MG63 (cell line): Measurements from ENCODE around the gene AKT2. TPM values are rescaled to one million over a fixed set of nuclear protein-coding genes. Genes with fewer than 3 reads are reported as not detected.
"Not testable (repeated sequence)": the region's sequence is repeated elsewhere in the genome, so short reads cannot be mapped to it uniquely, and the experiment has no call there.

ENCODE experiments used
- DNase-seq: peaks from one replicate; pipeline ENCODE4 v3.0.0-alpha.2; 2020
- H3K27me3 ChIP-seq: fragments of 250-450 bp; sonication (Bioruptor Pico); 2 replicates; pipeline ENCODE4 v1.5.1; 2020; ENCODE audit warnings: mild to moderate bottlenecking, moderate library complexity
- H3K36me3 ChIP-seq: fragments of 250-450 bp; sonication (Bioruptor Pico); 2 replicates; pipeline ENCODE4 v1.5.1; 2020; ENCODE audit warnings: mild to moderate bottlenecking, moderate library complexity
- H3K4me3 ChIP-seq: fragments of 250-450 bp; sonication (Bioruptor Pico); 2 replicates; pipeline ENCODE4 v1.5.1; 2020; ENCODE audit warnings: mild to moderate bottlenecking, moderate library complexity
- H3K9me3 ChIP-seq: fragments of 250-450 bp; sonication (Bioruptor Pico); 2 replicates; pipeline ENCODE4 v1.5.1; 2020; ENCODE audit warnings: mild to moderate bottlenecking, moderate library complexity
- total RNA-seq: library from RNA; depleted of rRNA; stranded (reverse); fragments of >200 nt; shearing (Covaris generic); gene quantifications from 2 replicates; pipeline ENCODE4 v1.2.3, GENCODE V29; 2014; ENCODE audit warnings: low replicate concordance; rRNA removed

AKT2 gene
- 104 and 131 TPM in 2 replicates for total RNA-seq

DNA sequence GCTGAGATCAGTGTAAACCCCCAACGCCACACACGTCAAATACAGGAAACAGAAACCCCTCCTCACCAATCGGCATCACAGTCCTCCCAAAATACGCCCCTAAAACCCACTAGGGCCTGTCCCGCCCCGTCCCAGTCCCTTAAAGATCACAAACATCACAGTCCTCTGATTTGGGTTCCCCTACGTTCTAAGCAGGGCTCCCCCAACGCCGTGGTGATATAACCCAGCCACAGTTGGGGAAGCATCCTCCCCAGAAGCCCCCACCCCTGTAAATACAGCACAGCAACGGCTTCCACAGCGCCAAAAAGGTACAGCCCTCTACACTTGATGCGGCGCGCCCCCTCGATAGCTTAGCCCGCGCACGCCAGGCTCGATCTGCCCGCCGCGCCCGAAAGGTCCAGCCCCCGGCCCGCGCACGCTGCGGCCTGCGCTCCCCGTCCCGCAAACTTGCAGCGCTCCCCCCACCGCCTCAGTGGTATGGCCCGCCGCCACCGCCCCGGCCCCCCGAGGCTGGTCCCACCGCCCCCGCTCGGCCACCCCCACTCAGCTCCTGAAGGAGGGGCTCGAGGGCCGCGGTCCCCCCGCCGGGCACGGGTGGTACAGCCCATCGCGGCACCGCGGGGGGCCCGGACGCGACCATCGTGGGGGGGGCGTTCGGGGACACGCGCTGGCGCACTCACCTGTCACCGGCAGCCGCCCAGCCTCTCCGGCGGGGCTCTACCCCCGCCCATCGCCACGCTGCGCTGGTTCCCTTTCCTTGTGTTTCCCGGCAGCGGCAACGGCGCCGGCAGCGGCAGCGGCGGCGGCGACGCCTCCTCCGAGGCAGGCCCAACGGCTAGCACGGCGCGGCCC lies at the start of gene AKT2:
Gene AKT2 (minus strand): TSS at position 845 of the 852 bp plus-strand sequence. CDS start 20,078 bp downstream, outside the sequence.
- Histone ChIP-seq H3K27me3 (no peaks in the 10 kb centered on the region), H3K9me3 (no peaks in the 10 kb centered on the region), H3K4me3 (peak within 1 kb of the TSS; percentile 96), H3K36me3 (peaks cover 25% of the 10 kb centered on the region)
- peak; percentile 80 for DNase-seq

DNA sequence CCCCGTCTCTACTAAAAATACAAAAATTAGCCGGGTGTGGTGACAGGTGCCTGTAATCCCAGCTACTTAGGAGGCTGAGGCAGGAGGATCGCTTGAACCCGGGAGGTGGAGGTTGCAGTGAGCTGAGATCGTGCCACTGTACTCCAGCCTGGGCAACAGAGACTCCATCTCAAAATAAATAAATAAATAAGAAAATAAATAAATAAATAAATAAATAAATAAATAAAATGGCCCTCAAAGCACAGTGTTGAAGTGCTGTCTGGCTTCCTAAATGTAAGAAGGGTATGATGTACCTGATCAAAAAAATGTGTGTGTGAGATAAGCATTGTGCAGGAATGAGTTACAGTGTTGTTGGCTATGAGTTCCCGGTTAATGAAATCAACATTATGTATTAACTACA lies 47.9 kb upstream of the AKT2 start:
- H3K4me3 ChIP-seq, DNase-seq, H3K9me3 ChIP-seq, H3K27me3 ChIP-seq: not testable (repeated sequence)
- H3K36me3 ChIP-seq = peaks cover 59% of the 10 kb centered on the region

DNA sequence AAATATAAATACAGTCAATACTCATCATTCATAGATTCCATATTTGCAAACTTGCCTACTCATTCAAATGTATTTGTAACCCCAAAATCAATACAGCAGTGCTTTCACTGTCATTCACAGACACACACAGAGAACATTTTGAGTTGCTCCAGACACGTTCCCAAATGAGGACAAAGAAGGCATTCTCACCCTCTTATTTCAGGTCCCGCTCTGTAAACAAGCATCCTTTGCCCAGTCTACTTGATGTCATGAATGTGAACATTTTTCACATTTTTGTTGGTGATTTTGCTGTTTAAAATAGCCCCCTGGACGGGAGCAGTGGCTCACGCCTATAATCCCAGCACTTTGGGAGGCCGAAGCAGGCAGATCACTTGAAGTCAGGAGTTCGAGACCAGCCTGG lies 47.5 kb upstream of the AKT2 start:
- H3K36me3 ChIP-seq = peaks cover 63% of the 10 kb centered on the region
- H3K9me3 ChIP-seq = no peaks in the 10 kb centered on the region
- no peak for DNase-seq
- no peak overlapping the region for H3K4me3 ChIP-seq
- no peaks in the 10 kb centered on the region for H3K27me3 ChIP-seq

DNA sequence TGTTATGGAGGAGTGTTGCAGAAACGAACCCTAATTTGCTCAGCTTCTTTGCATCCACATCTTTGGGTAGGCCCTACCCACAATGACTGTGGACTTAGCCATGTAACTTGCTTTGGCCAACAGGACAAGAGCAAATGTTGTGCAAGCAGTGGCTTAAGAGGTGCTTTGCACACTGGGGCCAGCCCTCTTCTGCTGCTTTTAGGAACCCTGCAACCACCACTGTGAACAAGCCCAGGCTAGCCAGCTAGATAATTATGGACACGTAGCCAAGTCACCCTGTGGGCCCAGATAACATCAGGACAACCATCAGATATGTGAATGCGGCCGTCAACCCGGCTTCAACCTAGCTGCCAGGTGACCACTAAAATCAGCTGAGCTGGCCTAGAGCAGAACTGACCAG lies 45.9 kb upstream of the AKT2 start:
- Histone ChIP-seq H3K9me3 (no peaks in the 10 kb centered on the region), H3K36me3 (peaks cover 68% of the 10 kb centered on the region), H3K27me3 (no peaks in the 10 kb centered on the region), H3K4me3 (no peak overlapping the region)
- no peak for DNase-seq

DNA sequence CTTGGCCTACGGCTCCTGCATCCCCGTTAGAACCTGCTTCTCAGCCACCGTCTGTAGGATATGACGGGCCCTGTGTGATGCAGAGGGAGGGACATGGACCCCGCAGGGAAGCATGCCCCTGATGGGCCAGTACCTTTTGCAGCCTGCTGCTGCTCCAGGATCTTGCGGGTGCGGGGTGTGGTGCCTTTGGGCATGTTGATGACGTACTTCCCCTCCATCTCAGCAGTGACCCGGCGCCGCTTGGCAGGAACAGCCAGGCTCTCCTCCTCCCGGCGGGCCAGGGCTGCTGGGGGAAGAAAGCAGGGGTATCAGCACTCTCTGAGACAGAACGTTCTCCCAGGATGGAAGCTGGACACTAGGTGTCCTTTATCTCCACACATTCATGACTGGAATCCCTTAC lies 41.1 kb upstream of the AKT2 start:
- H3K27me3 ChIP-seq = no peaks in the 10 kb centered on the region
- H3K4me3 ChIP-seq = no peak overlapping the region
- no peaks in the 10 kb centered on the region for H3K9me3 ChIP-seq
- DNase-seq = no peak
- peaks cover 74% of the 10 kb centered on the region for H3K36me3 ChIP-seq

DNA sequence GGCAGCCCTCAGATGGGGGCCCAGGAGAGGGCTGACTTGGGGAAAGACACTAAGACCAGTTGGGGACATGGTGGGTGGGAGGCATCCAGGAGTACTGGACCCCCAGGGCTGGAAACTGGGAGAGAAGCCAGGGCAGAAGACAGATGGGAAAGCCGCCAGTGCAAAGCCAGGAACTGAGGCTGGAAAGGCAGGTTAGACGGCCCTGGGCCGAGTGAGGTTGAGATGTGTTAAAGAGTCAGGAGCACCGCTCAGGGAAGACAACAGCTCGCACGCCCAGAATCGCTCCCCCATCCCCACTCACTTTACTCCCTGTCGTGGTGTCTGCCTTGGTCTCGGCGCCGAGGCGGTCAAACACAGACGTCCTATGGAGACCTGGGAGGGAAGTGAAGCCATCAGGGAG lies 38.6 kb upstream of the AKT2 start:
- Histone ChIP-seq H3K9me3 (no peaks in the 10 kb centered on the region), H3K4me3 (no peak overlapping the region), H3K27me3 (no peaks in the 10 kb centered on the region), H3K36me3 (peaks cover 69% of the 10 kb centered on the region)
- DNase-seq = no peak

DNA sequence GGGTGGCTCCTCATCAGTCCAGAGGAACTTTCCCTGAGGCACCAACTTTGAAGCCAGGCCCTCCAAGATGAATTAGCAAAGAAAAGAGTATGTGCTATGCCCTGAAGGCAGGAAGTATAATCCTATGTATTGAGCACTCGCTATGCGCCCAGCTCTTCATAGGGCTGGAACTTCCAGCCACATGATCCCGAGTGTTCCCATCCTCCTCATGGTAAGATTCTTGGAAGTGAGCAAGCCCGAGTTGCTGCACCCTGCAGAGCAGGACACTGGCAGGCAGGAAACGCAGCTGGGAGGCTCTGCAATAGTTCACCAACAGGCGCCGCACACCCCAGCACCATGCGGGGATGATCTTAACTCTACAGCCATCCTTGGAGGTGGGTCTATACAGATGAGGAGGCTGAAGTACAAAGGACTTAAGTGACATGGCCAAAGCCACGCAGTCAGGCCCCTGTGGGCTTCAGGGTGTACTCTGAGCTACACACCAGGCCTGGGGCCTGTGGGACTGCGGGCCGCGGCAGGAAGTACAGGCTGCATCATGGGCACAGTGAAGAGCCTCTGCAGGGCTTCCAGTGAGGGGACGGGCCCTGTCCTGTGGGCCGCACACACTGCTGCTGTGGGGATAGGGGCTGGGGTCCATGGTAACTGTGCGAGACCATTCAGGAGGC lies 37.9 kb upstream of the AKT2 start:
- Histone ChIP-seq H3K9me3 (no peaks in the 10 kb centered on the region), H3K27me3 (no peaks in the 10 kb centered on the region), H3K4me3 (no peak overlapping the region), H3K36me3 (peaks cover 70% of the 10 kb centered on the region)
- no peak for DNase-seq

DNA sequence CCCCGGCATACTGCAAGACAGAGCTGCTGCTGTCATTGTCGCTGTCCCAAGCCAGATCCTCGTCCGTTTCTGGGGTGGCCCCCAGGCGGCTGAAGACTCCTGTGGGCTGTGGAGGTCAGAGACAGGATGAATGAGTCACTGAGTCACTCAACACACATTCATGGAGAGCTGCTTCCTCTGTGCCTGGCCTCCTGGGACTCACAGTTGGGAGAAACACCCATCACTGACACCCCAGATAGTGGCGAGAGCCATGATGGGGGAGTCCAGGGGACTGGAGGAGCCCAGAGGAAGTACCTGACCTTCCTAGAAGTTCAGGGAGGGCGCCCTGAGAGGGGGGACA lies 37.1 kb upstream of the AKT2 start:
- no peak for DNase-seq
- H3K27me3 ChIP-seq = no peaks in the 10 kb centered on the region
- H3K9me3 ChIP-seq = no peaks in the 10 kb centered on the region
- H3K36me3 ChIP-seq = peaks cover 62% of the 10 kb centered on the region
- H3K4me3 ChIP-seq = no peak overlapping the region

DNA sequence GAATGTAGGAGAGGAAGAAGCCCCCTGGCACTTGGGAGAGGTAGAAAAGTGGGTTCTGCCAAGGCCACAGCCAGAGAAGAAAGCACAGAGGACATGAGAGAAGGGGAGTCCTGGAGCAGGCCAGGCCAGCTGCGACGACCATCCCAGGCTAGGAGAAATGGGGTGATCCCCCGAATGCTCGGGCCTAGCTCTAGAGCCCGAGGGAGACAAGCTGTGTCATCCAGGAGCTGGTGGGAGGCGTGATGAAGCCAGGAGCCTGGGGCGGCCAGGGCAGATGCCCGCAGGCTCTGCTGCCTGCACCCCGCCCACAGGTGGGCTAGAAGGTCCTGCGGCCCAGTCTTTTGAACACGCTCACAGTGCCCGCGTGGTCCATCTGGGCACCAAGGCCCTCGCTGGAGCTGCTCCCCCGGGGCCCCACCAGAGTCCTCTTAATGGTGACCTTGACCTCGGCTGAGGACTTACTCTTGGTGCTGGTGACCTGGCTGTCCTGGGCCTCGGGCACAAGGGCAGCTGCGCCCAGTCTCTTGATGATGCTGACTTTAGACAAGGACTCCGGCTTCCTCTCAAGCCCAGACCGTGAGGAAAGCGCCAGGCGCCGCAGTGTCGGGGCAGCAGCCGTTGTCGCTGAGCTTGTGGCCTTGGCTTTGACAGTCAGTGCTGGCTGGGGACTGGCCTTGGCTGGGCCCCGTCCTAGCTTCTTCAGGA lies 36.6 kb upstream of the AKT2 start:
- Histone ChIP-seq H3K9me3 (no peaks in the 10 kb centered on the region), H3K36me3 (peaks cover 62% of the 10 kb centered on the region), H3K27me3 (no peaks in the 10 kb centered on the region), H3K4me3 (no peak overlapping the region)
- no peak for DNase-seq

DNA sequence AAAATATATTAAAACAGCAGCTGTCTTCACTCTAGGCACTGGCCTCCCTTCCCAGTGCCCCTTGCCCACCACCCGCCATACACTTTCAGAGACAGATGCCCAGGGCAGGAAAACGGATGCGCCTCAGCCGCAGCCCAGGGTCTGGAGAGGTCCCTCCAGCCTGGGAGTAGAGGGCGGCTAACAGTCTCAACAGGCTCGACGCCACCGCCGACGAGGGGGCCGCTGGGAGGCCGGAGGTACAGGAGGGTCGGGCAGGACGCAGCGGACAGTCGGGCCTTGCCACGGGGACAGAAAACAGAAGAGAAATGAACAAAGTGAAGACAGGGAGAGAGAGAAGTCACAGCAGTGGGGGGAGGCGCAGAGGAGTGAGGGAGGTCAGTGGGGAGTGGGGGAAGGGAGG lies 35.9 kb upstream of the AKT2 start:
- no peak for DNase-seq
- H3K27me3 ChIP-seq = no peaks in the 10 kb centered on the region
- H3K9me3 ChIP-seq = no peaks in the 10 kb centered on the region
- peaks cover 60% of the 10 kb centered on the region for H3K36me3 ChIP-seq
- no peak overlapping the region for H3K4me3 ChIP-seq

DNA sequence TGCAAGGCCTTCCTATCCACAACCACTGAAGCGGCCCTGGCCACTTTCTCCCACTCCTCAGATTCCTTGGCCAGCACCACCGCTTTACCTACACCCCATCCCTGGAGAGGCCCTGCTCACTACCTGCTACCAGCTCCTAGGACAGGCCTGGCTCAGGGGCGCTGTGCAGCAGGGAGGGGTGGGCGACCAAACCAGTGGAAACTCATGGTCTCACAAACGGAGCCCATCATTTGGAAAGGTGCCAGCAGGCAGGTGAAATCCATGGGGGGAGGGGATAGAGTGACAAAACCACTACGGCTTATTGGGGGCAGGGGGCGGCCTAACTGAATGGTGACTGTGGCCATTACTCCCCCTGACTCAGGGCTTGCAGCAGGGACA lies 35.4 kb upstream of the AKT2 start:
- DNase-seq = no peak
- no peaks in the 10 kb centered on the region for H3K9me3 ChIP-seq
- H3K36me3 ChIP-seq = peaks cover 55% of the 10 kb centered on the region

DNA sequence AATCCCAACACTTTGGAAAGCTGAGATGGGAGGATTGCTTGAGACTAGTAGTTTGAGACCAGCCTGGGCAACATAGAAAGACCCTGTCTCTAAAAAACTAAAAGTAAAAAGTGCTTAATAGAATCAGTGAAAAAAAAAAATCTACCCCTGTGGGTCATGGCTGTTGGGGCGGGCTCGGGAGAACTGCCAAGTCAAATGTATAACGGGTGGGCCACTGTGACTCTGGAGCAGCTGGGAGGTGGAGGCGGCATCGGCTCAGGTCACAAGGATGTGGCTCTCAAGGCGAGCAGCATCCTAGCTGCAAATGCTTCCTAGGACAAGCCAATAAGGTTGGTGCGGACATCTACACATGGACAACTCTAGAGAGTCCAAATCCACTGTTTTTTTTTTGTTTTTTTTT lies 32.2 kb upstream of the AKT2 start:
- Histone ChIP-seq H3K27me3 (no peaks in the 10 kb centered on the region), H3K36me3 (peaks cover 28% of the 10 kb centered on the region), H3K9me3 (no peaks in the 10 kb centered on the region), H3K4me3 (no peak overlapping the region)
- no peak for DNase-seq

More for the DNA sequence above, 35.4 kb upstream of the AKT2 start:
- Histone ChIP-seq H3K27me3 (no peaks in the 10 kb centered on the region), H3K4me3 (no peak overlapping the region)

DNA sequence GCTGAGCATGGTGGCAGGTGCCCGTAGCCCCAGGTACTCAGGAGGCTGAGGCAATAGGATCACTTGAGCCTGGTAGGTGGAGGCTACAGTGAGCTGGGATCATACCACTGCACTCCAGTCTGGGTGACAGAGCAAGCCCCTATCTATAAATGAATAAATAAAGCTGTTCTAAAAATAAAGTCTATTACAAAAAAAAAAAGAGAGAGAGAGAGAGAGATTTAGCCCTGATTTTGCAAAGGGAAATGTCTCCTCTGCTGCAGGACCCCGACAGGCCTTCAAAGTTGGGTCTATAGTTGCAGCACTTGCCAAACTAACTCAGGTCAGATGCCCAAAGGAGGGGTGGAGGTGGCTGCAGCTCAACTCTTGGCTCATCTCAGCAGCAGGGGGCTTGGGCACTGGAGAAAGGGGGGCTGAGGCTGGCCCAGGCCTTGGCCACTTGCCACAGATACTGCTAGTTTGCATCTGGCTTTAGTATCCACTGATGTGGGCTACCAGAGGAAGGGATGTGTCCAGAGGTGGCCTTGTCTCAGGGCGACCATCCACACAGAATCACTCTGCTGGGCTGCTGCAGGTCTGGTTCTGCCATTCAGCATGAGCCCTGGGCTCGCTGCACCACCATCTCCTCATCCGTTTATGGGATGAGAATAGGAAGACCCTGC lies 30.8 kb upstream of the AKT2 start:
- DNase-seq = no peak
- Histone ChIP-seq H3K4me3 (no peak overlapping the region), H3K9me3 (no peaks in the 10 kb centered on the region), H3K36me3 (peaks cover 16% of the 10 kb centered on the region), H3K27me3 (no peaks in the 10 kb centered on the region)

DNA sequence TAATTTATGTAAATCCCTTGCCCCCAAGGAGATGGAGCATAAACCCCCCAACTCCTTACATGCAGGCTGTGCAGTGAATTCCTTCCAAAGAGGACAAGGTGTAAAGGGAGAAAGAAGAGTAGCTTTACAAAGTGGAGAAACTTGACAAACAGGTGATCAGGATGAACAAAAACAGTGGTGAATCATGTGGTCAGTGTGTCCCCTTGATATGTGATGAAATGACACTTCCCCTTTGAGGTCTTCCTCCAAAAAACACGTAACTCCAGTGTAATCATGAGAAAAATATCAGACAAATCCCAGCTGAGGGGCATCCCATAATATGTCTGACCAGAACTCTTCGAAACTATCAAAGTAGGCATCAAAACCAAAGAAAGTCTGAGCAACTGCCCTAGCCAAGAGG lies 29.5 kb upstream of the AKT2 start:
- Histone ChIP-seq H3K36me3 (peaks cover 9% of the 10 kb centered on the region), H3K9me3 (no peaks in the 10 kb centered on the region), H3K4me3 (no peak overlapping the region), H3K27me3 (no peaks in the 10 kb centered on the region)
- DNase-seq = no peak

DNA sequence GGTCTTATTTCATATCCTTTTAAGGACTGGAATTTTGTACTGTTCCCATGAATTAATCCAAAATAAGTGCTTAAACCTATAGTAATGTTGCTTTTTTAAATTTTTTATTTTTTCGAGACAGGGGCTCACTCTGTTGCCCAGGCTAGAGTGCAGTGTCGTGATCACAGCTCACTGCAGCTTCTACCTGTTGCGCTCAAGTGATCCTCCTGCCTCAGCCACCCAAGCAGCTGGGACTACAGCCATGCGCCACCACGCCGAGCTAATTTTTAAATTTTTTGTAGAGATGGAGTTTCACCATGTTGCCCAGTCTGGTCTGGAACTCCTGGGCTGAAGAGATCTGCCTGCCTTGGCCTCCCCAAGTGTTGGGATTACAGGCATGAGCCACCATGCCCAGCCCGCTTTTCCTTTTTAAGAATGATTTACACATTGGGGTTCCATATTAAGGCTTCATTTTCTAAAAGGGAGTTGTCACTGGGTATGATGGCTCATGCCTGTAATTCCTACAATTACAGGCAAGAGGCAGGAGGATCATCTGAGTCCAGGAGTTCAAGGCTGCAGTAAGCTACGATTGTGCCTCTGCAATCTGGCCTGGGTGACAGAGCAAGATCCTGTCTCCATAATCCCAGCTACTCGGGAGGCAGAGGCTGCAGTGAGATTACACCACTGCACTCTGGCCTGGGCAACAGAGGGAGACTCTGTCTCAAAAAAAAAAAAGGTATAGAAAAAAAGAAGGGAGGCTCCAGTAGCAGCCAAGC lies 28.3 kb upstream of the AKT2 start:
- Histone ChIP-seq H3K9me3 (no peaks in the 10 kb centered on the region), H3K27me3 (no peaks in the 10 kb centered on the region), H3K4me3 (no peak overlapping the region), H3K36me3 (peaks cover 5% of the 10 kb centered on the region)
- no peak for DNase-seq

DNA sequence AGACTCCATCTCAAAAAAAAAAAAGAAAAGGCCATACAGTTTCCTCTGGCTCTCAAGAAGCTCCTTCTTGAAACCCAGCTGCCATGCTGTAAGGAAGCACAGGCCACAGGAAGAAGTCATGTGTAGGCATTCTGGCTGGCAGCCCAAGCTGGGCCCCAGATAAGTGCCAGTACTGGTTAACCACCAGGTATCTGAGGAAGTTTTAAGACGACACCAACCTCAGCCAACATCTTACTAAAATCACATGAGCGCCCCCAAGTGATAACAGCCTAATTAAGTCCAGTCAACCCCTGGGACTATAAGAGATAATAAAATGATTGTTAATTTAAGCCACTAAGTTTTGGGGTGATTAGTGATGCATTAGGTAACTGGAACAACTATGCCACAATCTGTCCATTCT lies 27.4 kb upstream of the AKT2 start:
- H3K36me3 ChIP-seq = peaks cover 4% of the 10 kb centered on the region
- H3K9me3 ChIP-seq = no peaks in the 10 kb centered on the region
- no peak overlapping the region for H3K4me3 ChIP-seq
- DNase-seq = no peak
- H3K27me3 ChIP-seq = no peaks in the 10 kb centered on the region
